ENCODE measurements around the gene SLC6A9.
A peak's percentile ranks its signal among the peaks of the same experiment; 100 is the strongest.

The SLC6A9 gene

GRCh38 chr1:43977376-43978263, 53.6 kb downstream of the SLC6A9 start:
- TF ChIP-seq CTCF (IDR thresholded peaks at IDR 0.05; ENCODE audit: insufficient read depth, low read length, missing control alignments) = no peak
- no peak for DNase-seq (ENCODE audit: low read depth, low spot score)
- CTCF ChIA-PET = interaction anchor here (1.0 to 8.7 kb wide), 4 partner anchors 28 to 212 kb away, joined by 3 to 71 read pairs (median 7); no protein-coding TSS in a partner anchor
- H3K4me3 ChIP-seq (ENCODE audit: low read depth, low read length) = no peak overlapping the region; the same call in 1 of the 2 replicates
- POLR2A ChIA-PET = interaction anchor here (1.2 kb wide), 1 partner anchor 8 kb away, joined by 4 read pairs; the partner anchor contains the start of gene DPH2

- no peak for DNase-seq (ENCODE audit: low read depth, low spot score)
- no peak overlapping the region for H3K4me3 ChIP-seq (ENCODE audit: low read depth, low read length)
- POLR2A ChIA-PET = no interaction called here
- no peak for TF ChIP-seq CTCF (IDR thresholded peaks at IDR 0.05; ENCODE audit: insufficient read depth, low read length, missing control alignments)
- CTCF ChIA-PET = interaction anchor here (2.5 to 8.7 kb wide), 4 partner anchors 28 to 212 kb away, joined by 10 to 71 read pairs (median 14); partner anchors contain the start of gene ARTN
Observed at GRCh38 chr1:43976890-43977289, 54.4 kb downstream of the SLC6A9 start.

- CTCF ChIA-PET = interaction anchor here (1.2 to 8.7 kb wide), 9 partner anchors 12 to 675 kb away, joined by 3 to 71 read pairs (median 6); partner anchors contain the start of genes ARTN and CCDC24
- no peak for DNase-seq (ENCODE audit: low read depth, low spot score)
Observed at GRCh38 chr1:43976045-43976444, 55.2 kb downstream of the SLC6A9 start.

GRCh38 chr1:43975249-43975961, 55.9 kb downstream of the SLC6A9 start:
- no peak for TF ChIP-seq CTCF (IDR thresholded peaks at IDR 0.05; ENCODE audit: insufficient read depth, low read length, missing control alignments)
- POLR2A ChIA-PET = interaction anchor here (1.0 to 1.5 kb wide), 6 partner anchors 9 to 212 kb away, joined by 3 to 6 read pairs (median 4); no protein-coding TSS in a partner anchor
- CTCF ChIA-PET = interaction anchor here (1.2 to 8.7 kb wide), 10 partner anchors 13 to 676 kb away, joined by 3 to 71 read pairs (median 6); partner anchors contain the start of genes ARTN and CCDC24
- peak overlapping the region; percentile 85 for H3K4me3 ChIP-seq (ENCODE audit: low read depth, low read length)
- DNase-seq (ENCODE audit: low read depth, low spot score) = no peak

More at GRCh38 chr1:43976045-43976444, 55.2 kb downstream of the SLC6A9 start:
- H3K4me3 ChIP-seq (ENCODE audit: low read depth, low read length) = peak overlapping the region; percentile 85
- no peak for TF ChIP-seq CTCF (IDR thresholded peaks at IDR 0.05; ENCODE audit: insufficient read depth, low read length, missing control alignments)
- POLR2A ChIA-PET = interaction anchor here (1.3 to 1.4 kb wide), 2 partner anchors 14 to 25 kb away, joined by 3 to 4 read pairs; no protein-coding TSS in a partner anchor

GRCh38 chr1:43974443-43975248, 56.6 kb downstream of the SLC6A9 start, which contains the start of gene ATP6V0B:
Gene ATP6V0B, plus strand, starts transcription at chr1:43974960. Its CDS starts 81 bp downstream, at chr1:43975041.
- peak; percentile 36 for TF ChIP-seq CTCF (IDR thresholded peaks at IDR 0.05; ENCODE audit: insufficient read depth, low read length, missing control alignments)
- H3K4me3 ChIP-seq (ENCODE audit: low read depth, low read length) = peak within 1 kb of the TSS; percentile 85
- DNase-seq (ENCODE audit: low read depth, low spot score) = peak; percentile 28
- ChIA-PET CTCF (interaction anchor here (1.2 to 8.7 kb wide), 10 partner anchors 14 to 677 kb away, joined by 3 to 71 read pairs (median 6); partner anchors contain the start of genes ARTN and CCDC24), POLR2A (interaction anchor here (1.0 to 1.5 kb wide), 6 partner anchors 9 to 211 kb away, joined by 3 to 6 read pairs (median 4); no protein-coding TSS in a partner anchor)
